ENCODE results near the gene ARHGAP5.

ARHGAP5 gene

DNA sequence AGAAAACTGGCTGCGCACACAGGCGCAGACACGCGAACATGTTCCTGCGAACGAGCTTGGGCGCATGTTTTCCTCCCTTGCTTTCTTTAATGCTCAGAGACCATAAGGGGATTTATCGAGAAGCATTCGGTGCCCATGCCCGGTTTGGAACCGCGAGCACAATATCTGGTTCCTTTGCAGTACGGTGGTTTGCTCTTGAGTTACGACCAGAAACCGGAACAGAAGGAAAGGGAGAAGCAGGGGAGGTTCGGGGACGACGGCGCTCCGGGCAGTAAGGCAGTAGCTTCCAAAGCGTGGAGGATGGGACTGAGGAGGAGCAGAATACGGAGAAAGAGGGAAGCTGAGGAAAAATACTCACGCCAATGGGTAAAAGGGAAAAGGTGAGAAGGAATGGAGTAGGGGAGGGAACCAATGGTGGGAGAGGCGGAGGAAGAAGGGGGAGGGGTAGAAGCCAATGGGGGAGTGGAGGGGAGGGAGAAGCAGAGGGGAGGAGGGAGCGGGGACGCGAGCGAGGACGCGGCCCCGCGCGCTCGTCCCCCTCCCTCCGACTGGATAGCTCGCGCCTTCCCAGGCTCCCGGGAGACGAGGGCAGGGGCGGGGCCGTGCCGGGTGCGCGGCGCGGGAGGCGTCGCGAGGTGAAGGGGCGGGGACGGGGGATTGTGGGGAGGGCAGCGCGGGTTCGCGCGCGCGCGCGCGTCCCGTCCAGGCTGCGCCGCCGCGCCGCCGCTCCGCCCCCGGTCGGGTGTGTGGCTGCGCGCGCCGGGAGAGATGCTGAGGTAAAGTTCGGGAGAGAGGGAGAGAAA, 625 bp upstream of the ARHGAP5 start:
- Histone ChIP-seq H3K36me3 (ENCODE audit: control insufficient read depth, insufficient read depth, low read length) (no peaks in the 10 kb centered on the region), H3K4me3 (replicated peaks; ENCODE audit: low read depth, low read length) (peak overlapping the region; percentile 89), H3K27me3 (replicated peaks; ENCODE audit: control insufficient read depth, insufficient read depth, low read length) (no peaks in the 10 kb centered on the region)
- TF ChIP-seq, protein P1, sequence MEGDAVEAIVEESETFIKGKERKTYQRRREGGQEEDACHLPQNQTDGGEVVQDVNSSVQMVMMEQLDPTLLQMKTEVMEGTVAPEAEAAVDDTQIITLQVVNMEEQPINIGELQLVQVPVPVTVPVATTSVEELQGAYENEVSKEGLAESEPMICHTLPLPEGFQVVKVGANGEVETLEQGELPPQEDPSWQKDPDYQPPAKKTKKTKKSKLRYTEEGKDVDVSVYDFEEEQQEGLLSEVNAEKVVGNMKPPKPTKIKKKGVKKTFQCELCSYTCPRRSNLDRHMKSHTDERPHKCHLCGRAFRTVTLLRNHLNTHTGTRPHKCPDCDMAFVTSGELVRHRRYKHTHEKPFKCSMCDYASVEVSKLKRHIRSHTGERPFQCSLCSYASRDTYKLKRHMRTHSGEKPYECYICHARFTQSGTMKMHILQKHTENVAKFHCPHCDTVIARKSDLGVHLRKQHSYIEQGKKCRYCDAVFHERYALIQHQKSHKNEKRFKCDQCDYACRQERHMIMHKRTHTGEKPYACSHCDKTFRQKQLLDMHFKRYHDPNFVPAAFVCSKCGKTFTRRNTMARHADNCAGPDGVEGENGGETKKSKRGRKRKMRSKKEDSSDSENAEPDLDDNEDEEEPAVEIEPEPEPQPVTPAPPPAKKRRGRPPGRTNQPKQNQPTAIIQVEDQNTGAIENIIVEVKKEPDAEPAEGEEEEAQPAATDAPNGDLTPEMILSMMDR (IDR thresholded peaks at IDR 0.05; ENCODE audit: insufficient read depth, low read length, poor library complexity, severe bottlenecking) = no peak
- peak; percentile 90 for DNase-seq (ENCODE audit: extremely low read depth, insufficient read length)

DNA sequence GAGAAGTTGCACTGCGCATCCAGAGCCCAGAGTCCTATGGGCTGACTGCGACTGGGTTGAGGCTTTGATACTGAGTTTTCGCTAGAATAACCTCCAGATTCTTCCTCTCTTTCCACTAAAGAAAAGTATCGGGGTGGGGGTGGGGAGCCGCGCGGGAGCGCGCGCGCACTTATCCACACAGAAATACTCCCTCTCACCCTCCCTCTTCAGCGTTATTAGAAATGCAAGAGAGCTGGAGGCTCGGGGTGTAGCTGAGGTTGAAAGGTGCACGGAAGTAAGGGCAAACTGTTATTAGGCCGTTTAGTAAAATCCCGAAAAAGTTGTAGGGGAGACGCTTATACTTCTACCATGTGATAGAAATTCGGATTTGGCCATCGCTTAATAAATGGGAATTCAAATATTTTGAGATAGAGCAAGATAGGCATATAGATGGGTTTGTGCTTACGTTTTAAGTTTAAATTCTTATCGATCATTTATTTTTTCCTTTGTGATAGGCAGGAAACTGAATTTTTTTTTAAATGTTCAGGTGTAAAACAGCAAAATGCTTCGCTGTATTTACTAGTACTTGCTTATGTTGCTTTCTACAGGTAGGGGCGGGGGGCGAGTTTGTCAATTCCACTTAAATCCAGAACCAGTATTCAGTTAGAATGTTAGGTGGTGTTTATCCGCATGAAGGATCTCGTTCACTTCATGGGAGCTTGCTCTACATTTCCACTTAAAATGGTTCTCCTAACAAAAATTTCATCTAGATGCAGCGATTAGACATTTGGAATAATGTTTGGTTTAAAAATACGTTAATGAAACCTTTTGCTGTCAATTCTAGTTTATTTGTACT, 1.1 kb downstream of the ARHGAP5 start:
- TF ChIP-seq, protein P1 (IDR thresholded peaks at IDR 0.05; ENCODE audit: insufficient read depth, low read length, poor library complexity, severe bottlenecking) = no peak
- peak; percentile 63 for DNase-seq (ENCODE audit: extremely low read depth, insufficient read length)

DNA sequence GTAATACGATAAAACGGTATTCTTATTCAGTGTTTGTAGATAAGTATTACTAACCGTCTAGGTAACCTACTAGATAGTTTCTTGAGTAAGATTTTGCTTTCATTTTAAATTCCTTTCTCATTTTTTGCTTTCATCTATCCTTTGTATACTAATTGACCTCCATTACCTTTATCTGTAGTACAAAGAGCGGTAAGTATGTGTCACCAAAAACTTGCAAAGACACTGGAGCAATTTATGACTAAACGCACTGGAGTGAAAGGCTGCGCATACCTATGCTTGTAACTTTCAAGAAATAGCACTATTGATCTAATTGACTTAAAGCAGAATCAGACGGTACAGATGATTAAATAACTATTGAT, 1.7 kb downstream of the ARHGAP5 start:
- DNase-seq (ENCODE audit: extremely low read depth, insufficient read length) = no peak
- no peaks in the 10 kb centered on the region for H3K36me3 ChIP-seq (ENCODE audit: control insufficient read depth, insufficient read depth, low read length)
- H3K27me3 ChIP-seq (replicated peaks; ENCODE audit: control insufficient read depth, insufficient read depth, low read length) = no peaks in the 10 kb centered on the region
- H3K4me3 ChIP-seq (replicated peaks; ENCODE audit: low read depth, low read length) = peak overlapping the region; percentile 89
- TF ChIP-seq, protein P1 (IDR thresholded peaks at IDR 0.05; ENCODE audit: insufficient read depth, low read length, poor library complexity, severe bottlenecking) = no peak

More for the DNA sequence above, 1.1 kb downstream of the ARHGAP5 start:
- Histone ChIP-seq H3K4me3 (replicated peaks; ENCODE audit: low read depth, low read length) (peak overlapping the region; percentile 89), H3K36me3 (ENCODE audit: control insufficient read depth, insufficient read depth, low read length) (no peaks in the 10 kb centered on the region), H3K27me3 (replicated peaks; ENCODE audit: control insufficient read depth, insufficient read depth, low read length) (no peaks in the 10 kb centered on the region)

DNA sequence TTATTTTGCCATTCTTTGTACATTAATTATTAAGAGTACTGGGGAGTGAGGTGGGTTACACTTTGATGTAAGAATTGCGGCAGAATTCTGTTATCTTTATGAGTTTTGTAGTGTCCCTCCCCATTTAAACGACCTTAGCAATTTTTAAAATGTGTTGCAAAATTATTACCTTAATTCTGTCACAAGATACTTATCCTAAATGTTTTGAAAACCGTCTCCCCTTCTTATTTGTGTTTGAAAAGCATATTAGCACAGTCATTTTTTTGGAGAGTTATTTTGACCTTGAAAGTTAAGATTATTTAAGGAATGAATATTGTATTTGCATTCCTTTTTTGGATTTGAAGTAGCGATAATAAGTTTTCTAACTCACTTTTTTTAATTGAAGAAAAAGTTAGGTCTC, 2.2 kb downstream of the ARHGAP5 start:
- no peak overlapping the region for H3K4me3 ChIP-seq (replicated peaks; ENCODE audit: low read depth, low read length)
- TF ChIP-seq, protein P1 (IDR thresholded peaks at IDR 0.05; ENCODE audit: insufficient read depth, low read length, poor library complexity, severe bottlenecking) = no peak
- H3K27me3 ChIP-seq (replicated peaks; ENCODE audit: control insufficient read depth, insufficient read depth, low read length) = no peaks in the 10 kb centered on the region
- DNase-seq (ENCODE audit: extremely low read depth, insufficient read length) = no peak
- H3K36me3 ChIP-seq (ENCODE audit: control insufficient read depth, insufficient read depth, low read length) = no peaks in the 10 kb centered on the region

DNA sequence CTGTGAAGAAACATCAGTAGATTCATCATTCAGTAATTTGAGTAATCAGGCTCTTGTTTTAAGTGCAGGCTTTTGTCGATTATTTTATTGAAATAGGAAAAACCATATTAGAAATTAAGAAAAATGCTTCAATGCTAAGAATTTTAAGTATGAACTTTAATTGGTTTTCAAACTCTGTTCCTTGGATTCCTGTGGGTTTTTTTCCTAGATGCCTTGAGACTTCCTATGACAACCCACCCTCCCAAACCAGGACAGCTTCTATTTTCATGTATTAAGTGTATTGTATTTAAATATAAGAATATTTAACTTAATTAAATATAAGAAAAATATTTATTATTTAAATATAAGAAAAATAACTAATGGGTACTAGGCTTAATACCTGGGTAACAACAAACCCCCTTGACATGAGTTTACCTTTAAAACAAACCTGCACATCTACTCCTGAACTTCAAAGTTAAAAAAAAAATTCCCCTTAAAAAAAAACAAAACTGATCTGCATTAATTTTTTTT, 3.0 kb downstream of the ARHGAP5 start:
- Histone ChIP-seq H3K27me3 (replicated peaks; ENCODE audit: control insufficient read depth, insufficient read depth, low read length) (no peaks in the 10 kb centered on the region), H3K4me3 (replicated peaks; ENCODE audit: low read depth, low read length) (no peak overlapping the region), H3K36me3 (ENCODE audit: control insufficient read depth, insufficient read depth, low read length) (no peaks in the 10 kb centered on the region)
- no peak for DNase-seq (ENCODE audit: extremely low read depth, insufficient read length)
- TF ChIP-seq, protein P1 (IDR thresholded peaks at IDR 0.05; ENCODE audit: insufficient read depth, low read length, poor library complexity, severe bottlenecking) = no peak
